Measurements from ENCODE around the gene CYP27A1.

CYP27A1 gene

GRCh38 chr2:218826791-218827190 is 44.8 kb downstream of the CYP27A1 start:
- TF ChIP-seq CTCF (IDR thresholded peaks at IDR 0.05; ENCODE audit: low read depth, low read length) (no peak), MYC (IDR thresholded peaks at IDR 0.05; ENCODE audit: low read depth, low read length) (no peak), POLR2A (IDR thresholded peaks at IDR 0.05; ENCODE audit: extremely low read depth, insufficient read length) (no peak), MAX (IDR thresholded peaks at IDR 0.05; ENCODE audit: low read depth, low read length) (no peak)
- no peak overlapping the region for H3K4me3 ChIP-seq (ENCODE audit: low read depth, low read length)
- no peak for DNase-seq (ENCODE audit: low read depth)

- no peak for TF ChIP-seq MYC (IDR thresholded peaks at IDR 0.05; ENCODE audit: low read depth, low read length)
- H3K4me3 ChIP-seq (ENCODE audit: low read depth, low read length): no peak overlapping the region
- no peak for DNase-seq (ENCODE audit: low read depth)
Observed at GRCh38 chr2:218827701-218828476, 45.9 kb downstream of the CYP27A1 start.

- H3K4me3 ChIP-seq (ENCODE audit: low read depth, low read length): no peak overlapping the region
- TF ChIP-seq MYC (IDR thresholded peaks at IDR 0.05; ENCODE audit: low read depth, low read length) (no peak), CTCF (IDR thresholded peaks at IDR 0.05; ENCODE audit: low read depth, low read length) (no peak), MAX (IDR thresholded peaks at IDR 0.05; ENCODE audit: low read depth, low read length) (no peak), POLR2A (IDR thresholded peaks at IDR 0.05; ENCODE audit: extremely low read depth, insufficient read length) (no peak)
- no peak for DNase-seq (ENCODE audit: low read depth)
Observed at GRCh38 chr2:218828477-218828778, 46.5 kb downstream of the CYP27A1 start.

- TF ChIP-seq MAX (IDR thresholded peaks at IDR 0.05; ENCODE audit: low read depth, low read length): no peak
- no peak for TF ChIP-seq CTCF (IDR thresholded peaks at IDR 0.05; ENCODE audit: low read depth, low read length)
- TF ChIP-seq POLR2A (IDR thresholded peaks at IDR 0.05; ENCODE audit: extremely low read depth, insufficient read length): no peak
- no peak for TF ChIP-seq MYC (IDR thresholded peaks at IDR 0.05; ENCODE audit: low read depth, low read length)
- DNase-seq (ENCODE audit: low read depth): no peak
- no peak overlapping the region for H3K4me3 ChIP-seq (ENCODE audit: low read depth, low read length)
Observed at GRCh38 chr2:218829868-218830451, 48.0 kb downstream of the CYP27A1 start.

- TF ChIP-seq CTCF (IDR thresholded peaks at IDR 0.05; ENCODE audit: low read depth, low read length): no peak
- TF ChIP-seq POLR2A (IDR thresholded peaks at IDR 0.05; ENCODE audit: extremely low read depth, insufficient read length): no peak
- TF ChIP-seq MAX (IDR thresholded peaks at IDR 0.05; ENCODE audit: low read depth, low read length): no peak
- TF ChIP-seq MYC (IDR thresholded peaks at IDR 0.05; ENCODE audit: low read depth, low read length): no peak
- DNase-seq (ENCODE audit: low read depth): no peak
- H3K4me3 ChIP-seq (ENCODE audit: low read depth, low read length): no peak overlapping the region
Observed at GRCh38 chr2:218830526-218831306, 48.8 kb downstream of the CYP27A1 start.

GRCh38 chr2:218831378-218831990 is 49.5 kb downstream of the CYP27A1 start, which contains the start of gene PRKAG3:
PRKAG3 (minus strand) TSS chr2:218831803.
- TF ChIP-seq MYC (IDR thresholded peaks at IDR 0.05; ENCODE audit: low read depth, low read length): no peak
- TF ChIP-seq CTCF (IDR thresholded peaks at IDR 0.05; ENCODE audit: low read depth, low read length): no peak
- no peak for TF ChIP-seq POLR2A (IDR thresholded peaks at IDR 0.05; ENCODE audit: extremely low read depth, insufficient read length)
- no peak for TF ChIP-seq MAX (IDR thresholded peaks at IDR 0.05; ENCODE audit: low read depth, low read length)
- no peak within 1 kb of the TSS for H3K4me3 ChIP-seq (ENCODE audit: low read depth, low read length)
- DNase-seq (ENCODE audit: low read depth): no peak

Measured in NB4 (cell line).